ENCODE results near the gene SCMH1. TPM values are rescaled to one million over a fixed set of nuclear protein-coding genes. Genes with fewer than 3 reads are reported as not detected.
"Not testable (repeated sequence)": the region's sequence is repeated elsewhere in the genome, so short reads cannot be mapped to it uniquely, and the experiment has no call there.

The SCMH1 gene
- total RNA-seq, 1 donor from 2014 or later = 38.0 TPM

DNA sequence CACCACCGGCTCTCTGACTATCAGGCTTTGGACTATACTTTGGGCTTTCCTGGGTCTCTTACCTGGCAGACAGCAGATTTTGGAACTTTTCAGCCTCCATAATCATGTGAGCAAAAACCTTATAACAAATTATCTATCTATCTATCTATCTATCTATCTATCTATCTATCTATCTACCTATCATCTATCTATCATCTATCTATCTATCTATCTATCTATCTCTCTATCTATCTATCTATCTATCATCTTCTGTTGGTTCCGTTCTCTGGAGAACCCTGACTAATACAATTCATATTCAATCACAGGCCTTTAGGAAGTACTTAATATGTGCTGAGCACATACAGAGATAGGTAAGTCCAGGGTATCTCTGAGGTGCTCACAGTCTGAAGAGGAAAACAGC is 18.7 kb upstream of the SCMH1 start:
- intact Hi-C loops (cut with DNase I) = no loop called here
- DNase-seq (no peak), ATAC-seq (ENCODE audit: poor library complexity) (no peak)

DNA sequence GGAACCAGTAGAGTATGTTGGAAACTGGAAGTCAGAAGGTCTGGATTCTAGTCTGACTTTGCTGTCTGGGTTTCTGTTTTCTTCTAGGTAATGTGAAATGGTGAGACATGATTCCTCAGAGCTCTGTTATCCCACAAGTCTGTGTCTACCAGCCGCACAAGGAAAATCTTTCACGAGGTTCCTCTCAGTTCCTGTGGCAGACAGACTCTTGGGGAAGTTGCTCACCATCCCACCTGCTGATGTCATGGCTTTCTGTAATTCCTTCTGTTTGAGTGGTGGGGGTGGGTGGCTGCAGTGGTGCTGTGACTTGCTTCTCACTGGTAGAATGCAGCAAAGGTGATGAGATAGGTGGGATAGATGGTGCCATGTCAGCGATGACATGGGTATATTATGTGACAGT is 17.1 kb upstream of the SCMH1 start:
- ATAC-seq (ENCODE audit: poor library complexity) = no peak
- DNase-seq = no peak
- intact Hi-C loops (cut with DNase I) = no loop called here

DNA sequence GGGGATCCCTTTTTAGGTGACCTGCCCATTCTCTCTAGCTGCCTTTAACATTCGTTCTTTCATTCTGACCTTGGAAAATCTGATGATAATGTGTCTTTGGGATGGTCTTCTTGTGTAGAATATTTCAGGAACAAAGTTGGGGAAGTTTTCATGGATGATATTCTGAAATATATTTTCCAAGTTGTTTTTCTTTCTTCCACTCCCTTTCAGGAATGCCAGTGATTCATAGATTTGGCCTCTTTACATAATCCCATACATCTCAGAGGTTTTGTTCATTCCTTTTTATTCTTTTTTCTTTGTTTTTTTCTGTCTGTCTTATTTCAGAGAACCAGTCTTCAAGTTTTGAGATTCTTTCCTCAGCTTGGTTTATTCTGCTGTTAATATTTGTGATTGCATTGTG is 13.9 kb upstream of the SCMH1 start:
- intact Hi-C loops (cut with DNase I) = no loop called here
- DNase-seq (no peak), ATAC-seq (ENCODE audit: poor library complexity) (no peak)

DNA sequence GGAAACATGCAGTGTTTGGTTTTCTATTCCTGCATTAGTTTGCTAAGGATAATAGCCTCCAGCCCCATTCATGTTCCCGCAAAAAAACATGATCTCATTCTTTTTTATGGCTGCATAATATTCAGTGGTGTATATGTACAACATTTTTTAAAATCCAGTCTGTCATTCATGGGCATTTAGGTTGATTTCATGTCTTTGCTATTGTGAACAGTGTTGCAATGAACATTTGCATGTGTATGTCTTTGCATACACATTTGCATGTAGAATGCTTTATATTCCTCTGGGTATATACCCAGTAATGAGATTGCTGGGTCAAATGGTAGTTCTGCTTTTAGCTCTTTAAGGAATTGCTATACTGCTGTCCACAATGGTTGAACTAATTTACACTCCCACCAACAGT is 9.0 kb upstream of the SCMH1 start:
- intact Hi-C loops (cut with DNase I); ATAC-seq (ENCODE audit: poor library complexity); DNase-seq: not testable (repeated sequence)

DNA sequence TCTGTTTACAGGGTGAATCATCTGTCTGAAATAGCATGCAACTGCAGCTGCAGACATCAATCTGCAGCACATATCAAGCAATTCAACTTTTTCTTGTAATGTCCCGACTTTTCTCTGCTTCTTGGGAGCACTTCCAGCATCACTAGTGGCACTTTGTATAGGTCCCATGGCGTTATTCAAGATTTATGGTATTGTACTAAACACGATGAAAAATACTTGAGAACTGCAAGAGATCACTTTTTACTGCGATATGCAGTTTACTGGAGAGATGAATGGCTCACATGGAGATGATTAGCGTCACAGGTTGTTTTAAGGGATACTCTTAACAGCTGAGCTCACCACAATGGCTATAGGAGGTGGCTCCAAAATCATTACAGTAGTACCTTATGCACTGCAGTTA is 7.2 kb upstream of the SCMH1 start:
- intact Hi-C loops (cut with DNase I) = no loop called here
- ATAC-seq (ENCODE audit: poor library complexity) = no peak
- no peak for DNase-seq

DNA sequence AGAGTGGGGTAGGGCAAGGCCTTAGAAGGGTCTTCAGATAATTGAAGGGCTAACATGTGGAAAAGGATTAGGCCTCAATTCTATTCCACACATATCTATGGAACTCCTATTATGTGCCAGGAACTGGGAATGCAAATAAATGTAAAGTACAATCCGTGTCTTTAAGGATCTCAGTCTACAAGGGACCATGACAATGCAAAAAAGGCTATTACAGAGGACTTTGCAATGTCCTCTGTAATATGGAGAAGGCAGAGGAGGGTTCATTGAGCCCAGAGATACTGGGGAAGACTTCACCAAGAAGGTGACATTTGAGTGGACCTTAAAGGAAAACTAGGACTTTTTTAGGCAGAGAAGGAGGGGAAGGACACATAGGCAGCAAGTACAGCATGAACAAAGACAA is 4.5 kb upstream of the SCMH1 start:
- intact Hi-C loops (cut with DNase I) = no loop called here
- ATAC-seq (ENCODE audit: poor library complexity) (no peak), DNase-seq (no peak)

DNA sequence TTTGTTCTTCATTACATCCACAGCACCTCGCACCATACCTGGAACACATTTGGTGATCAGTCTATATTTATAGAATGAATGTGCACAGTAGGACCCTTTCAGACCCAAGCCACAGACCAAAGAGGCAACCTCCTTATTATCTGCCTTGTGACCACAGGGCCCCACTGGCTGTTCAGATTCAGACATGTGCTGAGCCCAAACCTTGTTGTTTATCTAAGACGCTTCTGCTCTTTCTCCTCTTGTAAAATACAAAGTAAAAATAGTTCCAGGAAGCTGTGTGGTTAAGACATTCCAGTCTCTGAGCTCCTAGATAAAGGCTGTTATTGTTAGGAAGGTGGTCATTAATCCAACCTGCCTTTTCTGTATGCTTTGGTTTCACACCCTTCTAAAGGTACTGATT is 3.6 kb upstream of the SCMH1 start:
- intact Hi-C loops (cut with DNase I) = no loop called here
- DNase-seq (no peak), ATAC-seq (ENCODE audit: poor library complexity) (no peak)

DNA sequence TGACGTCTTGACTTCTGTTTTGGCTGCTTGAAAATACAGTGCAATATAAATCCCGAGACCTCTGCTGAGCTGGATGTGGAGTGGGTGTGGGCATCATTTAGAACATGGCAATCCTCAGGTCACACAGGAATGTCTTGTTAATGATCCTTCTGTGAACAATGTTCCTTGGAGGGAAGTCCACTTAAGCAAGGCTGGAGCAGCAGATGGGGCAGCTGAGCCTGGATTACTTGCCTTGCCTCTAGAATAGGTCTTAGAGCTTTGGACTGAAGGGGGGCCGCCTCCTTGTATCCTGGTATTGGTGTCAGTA is 926 bp upstream of the SCMH1 start:
- ATAC-seq (ENCODE audit: poor library complexity) = no peak
- no peak for DNase-seq
- intact Hi-C loops (cut with DNase I) = no loop called here

DNA sequence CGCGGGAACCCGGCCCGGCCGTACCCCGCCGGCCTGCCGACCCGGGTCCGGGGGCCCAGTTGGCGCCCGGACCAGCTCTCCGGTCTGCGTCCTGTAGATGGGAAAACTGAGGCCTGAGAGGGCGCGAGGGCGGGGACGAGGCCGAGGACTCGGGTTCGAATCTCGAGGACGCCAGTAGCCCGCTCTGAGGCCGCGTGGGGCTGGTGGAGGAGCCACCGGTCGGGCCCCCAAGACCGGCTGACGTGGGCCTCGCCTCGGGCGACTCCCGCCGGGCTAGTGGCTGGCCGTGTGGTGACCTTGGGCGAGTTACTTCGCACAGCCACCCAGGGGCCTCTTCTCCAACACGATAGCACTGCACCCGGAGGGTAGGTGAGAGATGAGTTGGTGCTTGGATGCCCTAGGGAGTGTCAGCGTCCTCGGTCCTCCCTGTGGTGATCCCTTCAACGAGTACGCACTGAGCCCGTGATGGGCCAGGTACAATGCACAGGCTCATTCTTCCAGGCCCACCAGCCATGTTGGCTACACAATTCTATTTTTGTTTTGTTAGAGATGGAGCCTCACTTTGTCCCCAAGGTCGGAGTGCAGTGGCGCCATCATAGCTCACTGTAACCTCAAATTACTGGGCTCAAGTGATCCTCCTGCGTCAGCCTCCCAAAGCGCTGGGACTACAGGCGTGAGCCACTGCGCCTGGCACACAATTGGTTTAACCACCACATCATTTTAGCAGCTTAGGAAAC is 404 bp upstream of the SCMH1 start:
- peak; percentile 50 for DNase-seq
- intact Hi-C loops (cut with DNase I) = no loop called here
- peak; percentile 3 for ATAC-seq (ENCODE audit: poor library complexity)

DNA sequence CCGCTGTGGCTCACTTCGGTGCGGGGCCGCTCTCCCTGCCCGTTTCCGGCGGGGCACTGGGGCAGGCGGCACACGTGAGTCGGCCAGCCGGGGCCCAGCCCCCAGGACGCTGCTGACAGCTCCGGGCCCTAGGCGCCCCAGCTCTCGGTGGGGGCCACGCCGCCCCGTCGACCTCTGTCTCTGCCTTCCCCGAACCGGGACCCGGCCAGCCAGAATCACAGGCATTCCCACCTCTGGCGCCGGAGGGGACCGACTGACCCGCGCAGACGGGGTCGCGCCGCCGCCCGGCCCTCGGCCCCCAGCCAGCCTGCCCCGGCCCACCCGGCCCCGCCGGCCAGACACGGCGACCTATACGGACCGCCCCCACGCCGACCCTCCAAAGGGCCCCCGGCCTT is 755 bp downstream of the SCMH1 start:
- intact Hi-C loops (cut with DNase I) = no loop called here
- peak; percentile 70 for DNase-seq
- peak; percentile 75 for ATAC-seq (ENCODE audit: poor library complexity)

DNA sequence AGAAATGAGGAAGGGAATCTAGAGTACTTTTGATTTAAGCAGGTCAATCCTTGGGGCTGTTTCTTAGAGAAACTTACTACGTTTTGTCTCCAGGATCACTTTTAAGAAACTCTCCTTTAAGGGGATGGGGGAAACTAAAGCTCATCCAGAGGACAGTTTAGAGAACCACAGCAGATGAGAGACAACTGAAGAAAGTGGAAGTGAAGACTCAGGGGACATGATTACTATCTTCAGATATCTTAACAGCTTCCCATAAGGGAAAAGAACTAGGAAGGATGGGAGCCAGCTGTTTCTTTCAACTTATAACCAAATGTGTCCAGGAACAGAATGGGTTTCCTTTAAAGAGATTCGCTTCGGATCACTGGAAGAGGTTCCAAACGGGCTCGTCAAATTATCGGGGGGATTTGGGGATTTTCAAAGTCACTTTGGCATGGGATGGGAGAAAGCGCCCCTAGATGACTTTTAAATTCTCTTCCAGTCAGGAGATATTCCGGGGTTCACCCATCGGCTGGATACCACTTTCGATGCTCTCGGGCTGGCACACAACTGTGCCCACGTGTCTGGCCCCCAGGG is 1.2 kb downstream of the SCMH1 start:
- intact Hi-C loops (cut with DNase I) = no loop called here
- ATAC-seq (ENCODE audit: poor library complexity) (no peak), DNase-seq (no peak)

DNA sequence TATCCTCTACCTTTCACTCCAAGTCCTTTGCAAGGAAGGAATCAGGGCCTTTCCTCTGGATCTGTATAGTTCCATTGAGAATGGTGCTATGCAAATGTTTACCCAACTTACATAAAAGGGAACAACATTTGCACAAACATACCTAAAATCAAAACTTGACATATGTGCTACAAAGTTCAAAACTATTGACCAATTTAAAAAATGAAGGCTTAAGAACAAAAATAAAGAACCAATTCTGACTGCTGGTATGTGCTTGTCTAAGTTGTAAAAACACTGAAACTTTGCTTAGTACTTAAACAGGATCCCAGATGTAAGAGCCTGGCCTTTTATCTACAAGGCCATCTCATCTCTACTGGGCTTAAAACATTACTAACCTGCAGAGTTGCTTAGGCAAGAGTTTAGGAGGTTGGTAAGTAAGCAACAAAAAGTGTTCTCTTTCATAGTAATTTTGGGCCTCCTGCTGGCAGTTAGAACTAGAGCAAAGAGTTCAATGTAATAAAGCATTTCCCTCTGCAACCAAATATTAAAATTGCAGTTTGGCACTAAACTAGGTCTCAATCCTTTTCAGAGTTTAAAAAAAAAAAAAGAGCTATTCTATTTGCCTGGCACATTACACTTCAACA is 2.0 kb downstream of the SCMH1 start:
- DNase-seq = no peak
- ATAC-seq (ENCODE audit: poor library complexity) = no peak
- intact Hi-C loops (cut with DNase I) = no loop called here

DNA sequence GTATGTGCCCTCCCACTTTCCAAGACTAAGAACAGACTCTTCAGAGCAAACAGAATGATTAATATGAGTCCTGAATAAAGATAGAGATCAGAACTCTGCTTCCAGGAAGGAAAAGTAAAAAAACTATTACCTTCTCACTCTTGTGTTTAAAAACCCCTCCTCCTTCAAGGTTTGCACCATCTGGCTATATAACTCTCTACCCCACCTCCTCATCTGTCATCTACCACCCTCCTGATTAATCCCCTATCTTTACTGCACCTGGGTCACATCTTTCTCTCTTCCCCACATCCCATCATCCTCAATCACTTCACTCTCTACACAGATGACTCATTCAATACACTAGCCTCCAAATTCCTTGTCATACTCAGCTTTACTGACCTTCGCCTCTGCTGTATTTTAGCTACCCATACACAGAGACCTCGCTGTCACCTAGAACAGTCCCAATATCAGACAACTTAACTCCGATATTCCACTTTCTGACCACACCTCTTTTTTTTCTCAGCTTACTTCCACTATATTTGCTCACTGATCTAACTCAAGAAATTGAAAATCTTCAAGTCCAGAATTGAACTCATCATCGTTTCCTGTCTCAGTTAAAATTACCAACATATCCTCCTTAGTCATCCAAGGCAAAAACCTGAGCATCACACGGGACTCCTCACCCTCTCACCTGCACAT is 3.7 kb downstream of the SCMH1 start:
- DNase-seq (no peak), ATAC-seq (ENCODE audit: poor library complexity) (no peak)
- intact Hi-C loops (cut with DNase I) = no loop called here

DNA sequence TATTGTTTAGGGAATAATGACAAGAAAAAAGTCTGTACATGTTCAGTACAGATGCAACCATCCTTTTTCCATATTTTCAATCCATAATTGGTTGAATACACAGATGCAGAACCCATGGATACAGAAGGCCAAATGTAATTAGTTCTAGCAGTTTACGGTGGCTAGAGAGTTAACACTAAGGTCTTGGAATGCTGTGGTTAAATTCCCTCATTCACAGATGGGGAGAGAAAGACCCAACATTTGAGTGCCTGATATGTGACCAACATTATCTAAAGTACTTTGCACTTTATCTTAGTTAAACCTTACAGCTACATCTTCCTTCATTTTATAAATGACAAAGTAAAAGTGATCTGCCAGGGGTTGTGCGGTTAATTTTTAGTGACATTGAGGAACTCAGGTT is 5.3 kb downstream of the SCMH1 start:
- ATAC-seq (ENCODE audit: poor library complexity) (no peak), DNase-seq (no peak)
- intact Hi-C loops (cut with DNase I) = no loop called here

DNA sequence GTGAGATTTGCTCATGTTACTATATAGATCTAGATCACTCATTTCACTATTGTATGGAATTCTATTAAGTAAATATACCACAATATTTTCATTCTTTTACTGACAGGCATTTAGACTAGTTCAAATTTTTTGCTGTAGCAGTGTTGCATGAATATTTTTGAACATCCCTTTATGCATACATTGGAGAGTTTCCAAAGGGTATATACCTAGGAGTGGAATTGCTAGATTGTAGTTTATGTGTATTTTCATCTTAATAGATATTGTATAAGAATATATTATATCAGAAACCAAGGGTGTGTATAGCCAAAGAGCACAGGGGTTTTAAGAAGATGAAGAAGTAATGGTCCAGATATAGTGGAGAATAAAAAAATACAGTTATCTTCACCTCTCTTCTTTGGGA is 6.2 kb downstream of the SCMH1 start:
- DNase-seq = no peak
- intact Hi-C loops (cut with DNase I) = no loop called here
- no peak for ATAC-seq (ENCODE audit: poor library complexity)

DNA sequence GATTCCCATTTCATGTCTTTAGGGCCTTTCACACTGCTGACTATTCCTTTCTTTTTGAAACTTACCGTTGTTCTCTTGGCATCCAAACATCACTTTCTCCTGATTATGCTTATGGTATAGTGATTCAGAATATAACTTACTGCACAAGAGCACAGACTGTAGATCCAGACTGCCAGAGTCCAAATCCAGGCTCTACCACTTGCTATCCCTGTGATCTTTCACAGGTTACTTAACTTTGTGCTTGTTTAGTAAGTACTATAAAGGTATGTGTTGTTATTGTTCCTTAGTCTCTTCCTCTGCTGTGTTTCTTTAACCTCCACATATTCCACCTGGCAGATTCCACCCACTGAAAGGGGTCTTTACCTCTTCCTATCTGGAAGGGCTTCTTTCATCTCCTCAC is 8.4 kb downstream of the SCMH1 start:
- DNase-seq = no peak

DNA sequence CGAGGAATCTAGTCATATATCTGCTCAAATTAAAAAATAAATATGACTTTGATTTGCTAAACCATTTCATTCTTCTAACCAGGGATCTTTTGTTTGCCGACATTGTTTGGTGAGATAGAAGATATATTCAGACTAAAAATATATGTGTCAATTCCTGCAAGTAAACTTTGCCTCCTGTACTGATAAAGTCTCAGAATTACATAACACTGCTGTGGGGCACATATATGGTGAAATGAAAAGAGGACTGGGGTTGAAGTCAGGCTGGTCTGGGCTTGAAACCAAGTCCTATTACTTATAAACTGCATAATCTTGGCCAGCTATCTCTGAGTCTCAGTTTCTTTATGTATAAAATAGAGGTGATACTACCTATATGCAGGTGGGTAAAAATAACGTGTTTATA is 9.8 kb downstream of the SCMH1 start:
- DNase-seq (no peak), ATAC-seq (ENCODE audit: poor library complexity) (no peak)
- intact Hi-C loops (cut with DNase I) = no loop called here

More for the DNA sequence above, 8.4 kb downstream of the SCMH1 start:
- ATAC-seq (ENCODE audit: poor library complexity) = peak; percentile 23
- intact Hi-C loops (cut with DNase I) = no loop called here

DNA sequence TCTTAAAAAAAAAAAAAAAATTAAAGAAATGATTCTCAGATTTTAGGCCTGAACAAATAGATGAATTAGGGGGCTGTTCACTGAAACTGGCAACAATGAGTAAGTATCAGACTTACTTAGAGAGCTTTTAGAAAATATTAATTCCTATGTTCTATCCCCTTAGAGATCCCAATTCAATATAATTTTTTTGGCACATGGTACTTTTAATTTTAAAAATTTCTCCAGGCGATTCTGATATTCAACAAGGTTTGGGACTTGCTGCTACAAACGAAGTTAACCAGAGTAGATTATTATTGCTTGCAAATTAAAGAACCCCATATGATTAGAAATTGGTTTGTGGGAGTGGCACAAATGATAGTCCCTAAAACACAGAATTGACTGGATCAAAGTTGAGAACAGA is 11.4 kb downstream of the SCMH1 start:
- no peak for ATAC-seq (ENCODE audit: poor library complexity)
- intact Hi-C loops (cut with DNase I) = no loop called here
- no peak for DNase-seq

DNA sequence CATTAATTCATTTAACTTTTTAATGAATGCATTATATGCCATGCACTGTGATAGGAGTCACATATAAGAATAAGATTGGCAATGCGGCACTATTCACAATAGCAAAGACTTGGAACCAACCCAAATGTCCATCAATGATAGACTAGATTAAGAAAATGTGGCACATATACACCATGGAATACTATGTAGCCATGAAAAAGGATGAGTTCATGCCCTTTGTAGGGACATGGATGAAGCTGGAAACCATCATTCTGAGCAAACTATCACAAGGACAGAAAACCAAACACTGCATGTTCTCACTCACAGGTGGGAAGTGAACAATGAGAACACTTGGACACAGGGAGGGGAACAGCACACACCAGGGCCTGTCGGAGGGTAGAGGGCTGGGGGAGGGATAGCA is 12.9 kb downstream of the SCMH1 start:
- intact Hi-C loops (cut with DNase I); ATAC-seq (ENCODE audit: poor library complexity); DNase-seq: not testable (repeated sequence)

DNA sequence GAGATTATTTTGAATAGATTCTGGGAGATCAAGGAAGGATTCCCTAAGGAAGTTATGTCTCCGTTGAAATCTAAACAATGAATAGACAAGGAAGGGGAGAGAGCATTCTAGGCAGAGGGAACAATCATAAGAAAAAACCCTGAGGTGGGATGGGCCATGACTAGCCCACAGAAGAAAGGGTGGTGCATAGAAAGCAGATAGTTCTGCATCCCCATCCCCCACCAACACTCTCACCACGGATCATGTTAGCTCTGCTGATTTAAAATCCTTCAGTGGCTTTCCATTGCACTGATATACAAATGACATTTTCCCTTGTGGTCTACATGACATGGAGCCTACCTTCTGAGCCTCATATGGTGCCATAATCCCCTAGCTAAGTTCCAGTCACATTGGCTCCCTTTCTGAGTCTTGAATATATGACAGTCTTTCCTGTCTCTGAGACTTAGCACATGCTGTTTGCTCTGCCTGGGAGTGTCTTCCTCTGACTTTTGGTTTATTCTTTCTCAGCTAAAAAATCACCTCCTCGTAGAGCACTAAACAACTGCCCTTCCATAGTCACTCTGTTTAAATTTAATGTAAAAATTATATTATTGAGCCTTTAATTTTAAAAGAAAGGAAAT is 15.2 kb downstream of the SCMH1 start:
- no peak for ATAC-seq (ENCODE audit: poor library complexity)
- DNase-seq = no peak
- intact Hi-C loops (cut with DNase I) = no loop called here
